Activated T-cell treated with anti-CD3 and anti-CD28 coated beads, Interleukin-2, amount 50 U/mL, for 48 hours (primary cell): ENCODE measurements around the gene CARD11.

ENCODE experiments used
- DNase-seq, 2 experiments: peaks; one replicate each; pipeline ENCODE4 v3.0.0-alpha.2; 2020

Gene CARD11

GRCh38 chr7:2894118-2894940 is 149.3 kb downstream of the CARD11 start:
- peak; percentile 81 to 84 for DNase-seq

GRCh38 chr7:2893411-2893861 is 150.2 kb downstream of the CARD11 start:
- peak; percentile 46 to 50 for DNase-seq

- no peak for DNase-seq
These were observed 151.1 kb downstream of the CARD11 start for GRCh38 chr7:2892549-2892948.

GRCh38 chr7:2887816-2888215 is 155.9 kb downstream of the CARD11 start:
- DNase-seq: no peak

GRCh38 chr7:2886900-2887299 is 156.8 kb downstream of the CARD11 start:
- peak; percentile 61 to 65 for DNase-seq

GRCh38 chr7:2886391-2886790 is 157.3 kb downstream of the CARD11 start:
- DNase-seq: no peak

- DNase-seq: no peak
These were observed 159.5 kb downstream of the CARD11 start for GRCh38 chr7:2884161-2884560.

GRCh38 chr7:2883101-2883500 is 160.6 kb downstream of the CARD11 start:
- no peak for DNase-seq

GRCh38 chr7:2882111-2882510 is 161.6 kb downstream of the CARD11 start:
- no peak for DNase-seq

GRCh38 chr7:2880874-2881533 is 162.7 kb downstream of the CARD11 start:
- no peak for DNase-seq

GRCh38 chr7:2880051-2880450 is 163.6 kb downstream of the CARD11 start:
- no peak for DNase-seq

GRCh38 chr7:2879354-2879753 is 164.3 kb downstream of the CARD11 start:
- DNase-seq: no peak

- no peak for DNase-seq
These were observed 165.4 kb downstream of the CARD11 start for GRCh38 chr7:2878306-2878705.

- DNase-seq: no peak
These were observed 167.5 kb downstream of the CARD11 start for GRCh38 chr7:2876031-2876731.

GRCh38 chr7:2873686-2874551 is 169.7 kb downstream of the CARD11 start:
- peak; percentile 39 to 49 for DNase-seq

- DNase-seq: no peak
These were observed 170.5 kb downstream of the CARD11 start for GRCh38 chr7:2873146-2873545.

GRCh38 chr7:2872296-2872874 is 171.3 kb downstream of the CARD11 start:
- DNase-seq: no peak

GRCh38 chr7:2870471-2870931 is 173.2 kb downstream of the CARD11 start:
- peak; percentile 66 to 73 for DNase-seq

GRCh38 chr7:2869981-2870380 is 173.7 kb downstream of the CARD11 start:
- no peak for DNase-seq

- no peak for DNase-seq
These were observed 177.1 kb downstream of the CARD11 start for GRCh38 chr7:2866601-2867000.

- DNase-seq: peak; percentile 87 to 90
These were observed 178.5 kb downstream of the CARD11 start for GRCh38 chr7:2864999-2865670.
